DND-41 (cell line): ENCODE data around the gene STK24.

ENCODE experiments used
- ATAC-seq: fragments of 200-7000 bp; cut with Tn5 transposase; 3 replicates; pipeline ENCODE4 v1.9.1; 2021; ENCODE audit warnings: low read depth; ENCODE audit not compliant: insufficient read depth
- DNase-seq: peaks from one replicate; pipeline ENCODE4 v3.0.0-alpha.2; 2020
- H2AFZ ChIP-seq: 2 replicates; pipeline ENCODE4 v1.6.0; 2012; ENCODE audit warnings: low read depth, low read length
- H3K27ac ChIP-seq: 2 replicates; pipeline ENCODE4 v1.5.1; 2012; ENCODE audit warnings: low read length, inconsistent platforms
- H3K27me3 ChIP-seq: fragments of 200-600 bp; sonication (generic); 2 replicates; pipeline ENCODE4 v1.6.0; 2012; ENCODE audit warnings: low read length, mild to moderate bottlenecking, inconsistent platforms; ENCODE audit not compliant: insufficient read depth, poor library complexity
- H3K36me3 ChIP-seq: 2 replicates; pipeline ENCODE4 v1.5.1; 2012; ENCODE audit warnings: low read length, inconsistent platforms; ENCODE audit not compliant: insufficient read depth
- H3K4me1 ChIP-seq: 2 replicates; pipeline ENCODE4 v1.5.1; 2012; ENCODE audit warnings: mild to moderate bottlenecking, low read length; ENCODE audit not compliant: insufficient read depth
- H3K4me2 ChIP-seq: 2 replicates; pipeline ENCODE4 v1.6.0; 2012; ENCODE audit warnings: mild to moderate bottlenecking, moderate library complexity, low read length, inconsistent platforms; ENCODE audit not compliant: insufficient read depth
- H3K4me3 ChIP-seq, 2 experiments: fragments of 200-600 bp in 1 of 2; shearing (Covaris generic) in 1 of 2; 2 replicates each; pipeline ENCODE4 v1.5.1; 2012 to 2016; ENCODE audit warnings: inconsistent platforms in 2 of 2, low read length in 2 of 2, mild to moderate bottlenecking in 2 of 2, low read depth in 1 of 2, moderate library complexity in 1 of 2
- H3K79me2 ChIP-seq: 2 replicates; pipeline ENCODE4 v1.6.0; 2012; ENCODE audit warnings: low read length, inconsistent platforms; ENCODE audit not compliant: insufficient read depth
- H3K9ac ChIP-seq: 2 replicates; pipeline ENCODE4 v1.6.0; 2012; ENCODE audit warnings: low read depth, mild to moderate bottlenecking, inconsistent platforms, low read length, moderate library complexity
- H3K9me3 ChIP-seq: 2 replicates; pipeline ENCODE4 v1.5.1; 2012; ENCODE audit warnings: low read length, moderate library complexity, mild to moderate bottlenecking, inconsistent platforms; ENCODE audit not compliant: insufficient read depth, severe bottlenecking
- H4K20me1 ChIP-seq: 2 replicates; pipeline ENCODE4 v1.6.0; 2012; ENCODE audit warnings: low read length; ENCODE audit not compliant: insufficient read depth
- EZH2 ChIP-seq: IDR thresholded peaks from 3 replicates; pipeline ENCODE4 v1.6.1; 2012; ENCODE audit warnings: borderline replicate concordance, low read depth, mild to moderate bottlenecking, moderate library complexity, low read length, inconsistent platforms; ENCODE audit not compliant: severe bottlenecking
- TF ChIP-seq, protein P1 (sequence below): IDR thresholded peaks from 2 replicates; pipeline ENCODE4 v1.5.1; 2012; ENCODE audit warnings: borderline replicate concordance, low read length, moderate library complexity, mild to moderate bottlenecking; ENCODE audit not compliant: poor library complexity, severe bottlenecking; ENCODE audit errors: extremely low read depth

Gene STK24

GRCh38 chr13:98487016-98487415 lies 89.9 kb downstream of the STK24 start:
- no peak overlapping the region for H3K4me2 ChIP-seq
- DNase-seq, result no peak
- no peaks in the 10 kb centered on the region for H3K9me3 ChIP-seq
- H3K4me3 ChIP-seq, result no peak overlapping the region
- H3K79me2 ChIP-seq, result peaks cover 99% of the 10 kb centered on the region
- ATAC-seq, result no peak
- peaks cover 12% of the 10 kb centered on the region; the same call in 1 of the 2 replicates for H3K36me3 ChIP-seq
- TF ChIP-seq, protein P1, sequence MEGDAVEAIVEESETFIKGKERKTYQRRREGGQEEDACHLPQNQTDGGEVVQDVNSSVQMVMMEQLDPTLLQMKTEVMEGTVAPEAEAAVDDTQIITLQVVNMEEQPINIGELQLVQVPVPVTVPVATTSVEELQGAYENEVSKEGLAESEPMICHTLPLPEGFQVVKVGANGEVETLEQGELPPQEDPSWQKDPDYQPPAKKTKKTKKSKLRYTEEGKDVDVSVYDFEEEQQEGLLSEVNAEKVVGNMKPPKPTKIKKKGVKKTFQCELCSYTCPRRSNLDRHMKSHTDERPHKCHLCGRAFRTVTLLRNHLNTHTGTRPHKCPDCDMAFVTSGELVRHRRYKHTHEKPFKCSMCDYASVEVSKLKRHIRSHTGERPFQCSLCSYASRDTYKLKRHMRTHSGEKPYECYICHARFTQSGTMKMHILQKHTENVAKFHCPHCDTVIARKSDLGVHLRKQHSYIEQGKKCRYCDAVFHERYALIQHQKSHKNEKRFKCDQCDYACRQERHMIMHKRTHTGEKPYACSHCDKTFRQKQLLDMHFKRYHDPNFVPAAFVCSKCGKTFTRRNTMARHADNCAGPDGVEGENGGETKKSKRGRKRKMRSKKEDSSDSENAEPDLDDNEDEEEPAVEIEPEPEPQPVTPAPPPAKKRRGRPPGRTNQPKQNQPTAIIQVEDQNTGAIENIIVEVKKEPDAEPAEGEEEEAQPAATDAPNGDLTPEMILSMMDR, result no peak
- TF ChIP-seq EZH2, result no peak
- no peak overlapping the region; the same call in 1 of the 2 replicates for H3K27ac ChIP-seq
- no peaks in the 10 kb centered on the region for H3K27me3 ChIP-seq
- H2AFZ ChIP-seq, result no peak overlapping the region
- no peaks in the 10 kb centered on the region; the same call in 1 of the 2 replicates for H3K4me1 ChIP-seq
- no peak overlapping the region for H3K9ac ChIP-seq
- H4K20me1 ChIP-seq, result peaks cover 86% of the 10 kb centered on the region

- DNase-seq, result no peak
- no peaks in the 10 kb centered on the region for H3K9me3 ChIP-seq
- no peak overlapping the region for H2AFZ ChIP-seq
- H3K27me3 ChIP-seq, result no peaks in the 10 kb centered on the region
- peaks cover 17% of the 10 kb centered on the region for H3K36me3 ChIP-seq
- H3K79me2 ChIP-seq, result peaks cover 97% of the 10 kb centered on the region
- H3K9ac ChIP-seq, result no peak overlapping the region
- no peak overlapping the region; the same call in 1 of the 2 replicates for H3K27ac ChIP-seq
- no peak overlapping the region for H3K4me3 ChIP-seq
- no peaks in the 10 kb centered on the region; the same call in 1 of the 2 replicates for H3K4me1 ChIP-seq
- TF ChIP-seq EZH2, result no peak
- TF ChIP-seq, protein P1, result no peak
- H4K20me1 ChIP-seq, result peaks cover 88% of the 10 kb centered on the region
- no peak overlapping the region for H3K4me2 ChIP-seq
- ATAC-seq, result no peak
These were observed 90.5 kb downstream of the STK24 start for GRCh38 chr13:98486412-98486811.

- Histone ChIP-seq H3K36me3 (peaks cover 25% of the 10 kb centered on the region), H3K4me1 (no peaks in the 10 kb centered on the region), H3K9me3 (no peaks in the 10 kb centered on the region), H3K4me2 (no peak overlapping the region), H3K27ac (no peak overlapping the region), H3K27me3 (no peaks in the 10 kb centered on the region), H3K79me2 (peaks cover 94% of the 10 kb centered on the region), H3K4me3 (no peak overlapping the region), H4K20me1 (peaks cover 87% of the 10 kb centered on the region), H2AFZ (no peak overlapping the region), H3K9ac (no peak overlapping the region)
- ATAC-seq (no peak), DNase-seq (no peak)
- TF ChIP-seq EZH2, result no peak
- TF ChIP-seq, protein P1, result no peak
These were observed 91.3 kb downstream of the STK24 start for GRCh38 chr13:98485561-98485960.
